Naive thymus-derived CD8-positive, alpha-beta T cell (primary cell): ENCODE measurements around the gene SDHD. TPM values are rescaled to one million over a fixed set of nuclear protein-coding genes. Genes with fewer than 3 reads are reported as not detected.
A peak's percentile ranks its signal among the peaks of the same experiment; 100 is the strongest.
"Not testable (repeated sequence)": the region's sequence is repeated elsewhere in the genome, so short reads cannot be mapped to it uniquely, and the experiment has no call there.

ENCODE experiments used
- ATAC-seq, 2 donors: fragments of 150-1000 bp; cut with Tn5 transposase in 1 of 2; sonication (Bioruptor Pico), chemical (Tn5 transposase) in 1 of 2; 1 replicate in 1 of 2; 2 replicates in 1 of 2; pipeline ENCODE4 v1.10.0; 2021; ENCODE audit warnings: mild to moderate bottlenecking in 2 of 2, moderate library complexity in 2 of 2
- POLR2A ChIA-PET: fragments of 350-600 bp; sonication (Branson Sonifier 250); formaldehyde crosslinking; loops from one replicate; lab custom pipeline; 2021; ENCODE audit warnings: antibody characterized with exemption; lab: Charles Lee
- DNase-seq, 10 donors: peaks; one replicate each; pipeline versions ENCODE4 v3.0.0 to v3.0.0-alpha.2; 2020 to 2022
- H3K27ac Mint-ChIP-seq, 10 donors: one replicate each; pipeline ENCODE4 v1.8.0; 2020 to 2022; ENCODE audit warnings: mild to moderate bottlenecking in 10 of 10, mixed read lengths in 10 of 10, moderate library complexity in 4 of 10, inconsistent platforms in 1 of 10
- H3K27me3 Mint-ChIP-seq, 5 donors: one replicate each; pipeline ENCODE4 v1.8.0; 2021 to 2022; ENCODE audit warnings: mixed read lengths in 5 of 5
- H3K36me3 Mint-ChIP-seq, 3 donors: one replicate each; pipeline ENCODE4 v1.8.0; 2020 to 2022; ENCODE audit warnings: mixed read lengths in 3 of 3, mild to moderate bottlenecking in 2 of 3, inconsistent platforms in 1 of 3
- H3K4me1 Mint-ChIP-seq, 4 donors: one replicate each; pipeline ENCODE4 v1.8.0; 2021 to 2022; ENCODE audit warnings: mixed read lengths in 4 of 4
- H3K4me3 Mint-ChIP-seq, 10 donors: one replicate each; pipeline ENCODE4 v1.8.0; 2020 to 2022; ENCODE audit warnings: mild to moderate bottlenecking in 10 of 10, mixed read lengths in 10 of 10, moderate library complexity in 6 of 10, inconsistent platforms in 1 of 10
- H3K9me3 Mint-ChIP-seq, 9 donors: one replicate each; pipeline ENCODE4 v1.8.0; 2020 to 2022; ENCODE audit warnings: mixed read lengths in 9 of 9, mild to moderate bottlenecking in 3 of 9, inconsistent platforms in 1 of 9, moderate library complexity in 1 of 9
- polyA plus RNA-seq, 3 donors: library from polyadenylated mRNA; unstranded; fragments of 300-500 nt; fragmentation: Illumina TruSeq; gene quantifications; one replicate each; pipeline ENCODE4 v1.2.3, GENCODE V29; 2021
- total RNA-seq, 8 experiments: library from RNA in 2 of 8; stranded (reverse) in 2 of 8; gene quantifications; one replicate each; pipeline ENCODE4 v1.2.3 and lab custom pipeline; 2021 to 2026

SDHD gene
- total RNA-seq (10 to 100 TPM; 71.5 to 76.9 TPM), polyA plus RNA-seq (100 to 1,000 TPM; 167 to 191 (median 181) TPM), total RNA-seq (lab: John Stamatoyannopoulos, UW) (11.8 to 55.5 (median 44.4) reads per million in 6 experiments)

- Mint-ChIP-seq H3K27me3 (peaks cover 0 to 3% (median 0%) of the 10 kb centered on the region in 5 donors), H3K36me3 (peaks cover 23 to 87% (median 24%) of the 10 kb centered on the region in 3 donors), H3K9me3 (no peaks in the 10 kb centered on the region), H3K27ac (peak within 1 kb of the TSS; percentile 97 to 99 (median 99)), H3K4me1 (peaks cover 47 to 58% (median 52%) of the 10 kb centered on the region in 4 donors), H3K4me3 (peak within 1 kb of the TSS; percentile 93 to 100 (median 99))
- peak; percentile 93 to 98 (median 96) for DNase-seq
- POLR2A ChIA-PET: interaction anchor here (0.9 to 1.9 kb wide), 8 partner anchors 11 to 1657 kb away, joined by 3 to 11 read pairs (median 4); partner anchors contain the start of genes ALG9, FDX1, NKAPD1 and PIH1D2
- ATAC-seq: peak; percentile 92 to 94
These were observed at the start of gene SDHD, which contains the start of gene TIMM8B for GRCh38 chr11:112086422-112087191. Gene SDHD (plus strand): TSS chr11:112086873. CDS start chr11:112086908, 35 bp downstream. Gene TIMM8B (minus strand): TSS chr11:112086756. CDS start chr11:112086723, 33 bp downstream.

GRCh38 chr11:112037527-112037926, 49.1 kb upstream of the SDHD start:
- DNase-seq (no peak), ATAC-seq (no peak)
- no peaks in the 10 kb centered on the region for H3K27me3 Mint-ChIP-seq
- no peak overlapping the region for H3K27ac Mint-ChIP-seq
- peaks cover 0 to 6% (median 4%) of the 10 kb centered on the region in 4 donors for H3K4me1 Mint-ChIP-seq
- H3K9me3 Mint-ChIP-seq: no peaks in the 10 kb centered on the region
- no peak overlapping the region for H3K4me3 Mint-ChIP-seq
- H3K36me3 Mint-ChIP-seq: peaks cover 0 to 87% (median 9%) of the 10 kb centered on the region in 3 donors
- POLR2A ChIA-PET: no interaction called here

- Mint-ChIP-seq H3K4me3 (no peak overlapping the region), H3K27me3 (no peaks in the 10 kb centered on the region), H3K4me1 (peaks cover 0 to 6% (median 4%) of the 10 kb centered on the region in 4 donors), H3K36me3 (peaks cover 2 to 91% (median 34%) of the 10 kb centered on the region in 3 donors), H3K9me3 (no peaks in the 10 kb centered on the region), H3K27ac (peak overlapping the region in 2 of 10 donors; percentile 11 to 25)
- ATAC-seq (no peak), DNase-seq (no peak)
- POLR2A ChIA-PET: no interaction called here
These were observed 44.3 kb upstream of the SDHD start for GRCh38 chr11:112042161-112042960.

GRCh38 chr11:112042961-112043304, 43.7 kb upstream of the SDHD start:
- DNase-seq (no peak), ATAC-seq (no peak)
- POLR2A ChIA-PET: no interaction called here
- peaks cover 4 to 91% (median 37%) of the 10 kb centered on the region in 3 donors for H3K36me3 Mint-ChIP-seq
- no peaks in the 10 kb centered on the region for H3K9me3 Mint-ChIP-seq
- peak overlapping the region in 2 of 10 donors; percentile 6 to 25 for H3K27ac Mint-ChIP-seq
- H3K4me1 Mint-ChIP-seq: peaks cover 2 to 6% (median 5%) of the 10 kb centered on the region in 4 donors
- no peak overlapping the region for H3K4me3 Mint-ChIP-seq
- no peaks in the 10 kb centered on the region for H3K27me3 Mint-ChIP-seq

- H3K9me3 Mint-ChIP-seq: no peaks in the 10 kb centered on the region
- POLR2A ChIA-PET: no interaction called here
- ATAC-seq: no peak
- peaks cover 6 to 22% (median 15%) of the 10 kb centered on the region in 4 donors for H3K4me1 Mint-ChIP-seq
- no peak for DNase-seq
- peaks cover 4 to 93% (median 43%) of the 10 kb centered on the region in 3 donors for H3K36me3 Mint-ChIP-seq
- H3K27me3 Mint-ChIP-seq: no peaks in the 10 kb centered on the region
- no peak overlapping the region for H3K27ac Mint-ChIP-seq
- no peak overlapping the region for H3K4me3 Mint-ChIP-seq
These were observed 41.7 kb upstream of the SDHD start for GRCh38 chr11:112044961-112045360.

GRCh38 chr11:112046647-112047046, 40.0 kb upstream of the SDHD start:
- peaks cover 4 to 33% (median 13%) of the 10 kb centered on the region in 4 donors for H3K4me1 Mint-ChIP-seq
- H3K4me3 Mint-ChIP-seq, DNase-seq, ATAC-seq, H3K9me3 Mint-ChIP-seq, POLR2A ChIA-PET, H3K27me3 Mint-ChIP-seq, H3K27ac Mint-ChIP-seq: not testable (repeated sequence)
- H3K36me3 Mint-ChIP-seq: peaks cover 4 to 94% (median 43%) of the 10 kb centered on the region in 3 donors

GRCh38 chr11:112048256-112048655, 38.4 kb upstream of the SDHD start:
- DNase-seq, H3K9me3 Mint-ChIP-seq, ATAC-seq, H3K27me3 Mint-ChIP-seq, H3K4me3 Mint-ChIP-seq: not testable (repeated sequence)
- Mint-ChIP-seq H3K27ac (peak overlapping the region in 3 of 10 donors; percentile 1 to 33 (median 20)), H3K4me1 (peaks cover 4 to 38% (median 12%) of the 10 kb centered on the region in 4 donors), H3K36me3 (peaks cover 4 to 95% (median 53%) of the 10 kb centered on the region in 3 donors)
- POLR2A ChIA-PET: interaction anchor here (0.6 kb wide), 1 partner anchor 177 kb away, joined by 3 read pairs; no protein-coding TSS in a partner anchor

- H3K4me1 Mint-ChIP-seq: peaks cover 4 to 38% (median 12%) of the 10 kb centered on the region in 4 donors
- POLR2A ChIA-PET: no interaction called here
- H3K27me3 Mint-ChIP-seq: no peaks in the 10 kb centered on the region
- no peaks in the 10 kb centered on the region for H3K9me3 Mint-ChIP-seq
- peaks cover 4 to 95% (median 53%) of the 10 kb centered on the region in 3 donors for H3K36me3 Mint-ChIP-seq
- DNase-seq (no peak), ATAC-seq (no peak)
- H3K27ac Mint-ChIP-seq: no peak overlapping the region
- H3K4me3 Mint-ChIP-seq: no peak overlapping the region
These were observed 36.9 kb upstream of the SDHD start for GRCh38 chr11:112049777-112050176.

GRCh38 chr11:112050721-112051120, 36.0 kb upstream of the SDHD start:
- peak overlapping the region in 3 of 10 donors; percentile 43 to 71 (median 55) for H3K27ac Mint-ChIP-seq
- POLR2A ChIA-PET: no interaction called here

GRCh38 chr11:112051768-112052167, 34.9 kb upstream of the SDHD start:
- Mint-ChIP-seq H3K36me3 (peaks cover 4 to 88% (median 41%) of the 10 kb centered on the region in 3 donors), H3K27me3 (no peaks in the 10 kb centered on the region), H3K27ac (peak overlapping the region in 1 of 10 donors; percentile 41), H3K9me3 (no peaks in the 10 kb centered on the region), H3K4me3 (no peak overlapping the region), H3K4me1 (peaks cover 4 to 38% (median 12%) of the 10 kb centered on the region in 4 donors)
- POLR2A ChIA-PET: no interaction called here
- ATAC-seq (no peak), DNase-seq (no peak)

More at GRCh38 chr11:112050721-112051120, 36.0 kb upstream of the SDHD start:
- H3K4me3 Mint-ChIP-seq: no peak overlapping the region
- H3K4me1 Mint-ChIP-seq: peaks cover 4 to 38% (median 12%) of the 10 kb centered on the region in 4 donors
- peaks cover 4 to 92% (median 47%) of the 10 kb centered on the region in 3 donors for H3K36me3 Mint-ChIP-seq
- ATAC-seq (no peak), DNase-seq (no peak)
- H3K9me3 Mint-ChIP-seq: no peaks in the 10 kb centered on the region
- no peaks in the 10 kb centered on the region for H3K27me3 Mint-ChIP-seq

- H3K4me3 Mint-ChIP-seq: no peak overlapping the region
- H3K4me1 Mint-ChIP-seq: peaks cover 0 to 1% (median 0%) of the 10 kb centered on the region in 4 donors
- ATAC-seq: no peak
- no peak for DNase-seq
- no peaks in the 10 kb centered on the region for H3K27me3 Mint-ChIP-seq
- no peaks in the 10 kb centered on the region for H3K9me3 Mint-ChIP-seq
- POLR2A ChIA-PET: no interaction called here
- peak overlapping the region in 2 of 10 donors; percentile 24 to 25 for H3K27ac Mint-ChIP-seq
- peaks cover 0 to 79% (median 24%) of the 10 kb centered on the region in 3 donors for H3K36me3 Mint-ChIP-seq
These were observed 29.5 kb upstream of the SDHD start for GRCh38 chr11:112057170-112057569.

- Mint-ChIP-seq H3K27ac (no peak overlapping the region), H3K4me1 (no peaks in the 10 kb centered on the region), H3K36me3 (peaks cover 0 to 79% (median 22%) of the 10 kb centered on the region in 3 donors), H3K9me3 (no peaks in the 10 kb centered on the region), H3K27me3 (no peaks in the 10 kb centered on the region), H3K4me3 (no peak overlapping the region)
- ATAC-seq (no peak), DNase-seq (no peak)
- POLR2A ChIA-PET: no interaction called here
These were observed 28.6 kb upstream of the SDHD start for GRCh38 chr11:112058103-112058502.
